HG03066 (cell line): ENCODE results near the gene FHAD1.

Experiments
- ATAC-seq: cut with Tn5 transposase; IDR thresholded peaks from one replicate; pipeline ENCODE4 v1.9.1; 2021; ENCODE audit warnings: low read depth; ENCODE audit not compliant: unreplicated experiment

Gene FHAD1

GRCh38 chr1:15323989-15324868 lies 77.2 kb downstream of the FHAD1 start:
- ATAC-seq = no peak

- ATAC-seq = no peak
Measured at GRCh38 chr1:15324869-15325335, 77.9 kb downstream of the FHAD1 start.

- no peak for ATAC-seq
Measured at GRCh38 chr1:15325375-15326085, 78.5 kb downstream of the FHAD1 start.

- no peak for ATAC-seq
Measured at GRCh38 chr1:15326691-15327588, 79.9 kb downstream of the FHAD1 start.

- no peak for ATAC-seq
Measured at GRCh38 chr1:15328351-15329103, 81.5 kb downstream of the FHAD1 start.

GRCh38 chr1:15329104-15329820 lies 82.2 kb downstream of the FHAD1 start:
- ATAC-seq = no peak

GRCh38 chr1:15330028-15330427 lies 83.0 kb downstream of the FHAD1 start:
- no peak for ATAC-seq

GRCh38 chr1:15331180-15331579 lies 84.2 kb downstream of the FHAD1 start:
- no peak for ATAC-seq

GRCh38 chr1:15331734-15332133 lies 84.7 kb downstream of the FHAD1 start:
- no peak for ATAC-seq

GRCh38 chr1:15332525-15332924 lies 85.5 kb downstream of the FHAD1 start:
- no peak for ATAC-seq

GRCh38 chr1:15332952-15333715 lies 86.1 kb downstream of the FHAD1 start:
- no peak for ATAC-seq

GRCh38 chr1:15334995-15335394 lies 88.0 kb downstream of the FHAD1 start:
- no peak for ATAC-seq

- no peak for ATAC-seq
Measured at GRCh38 chr1:15336866-15337265, 89.8 kb downstream of the FHAD1 start.

- ATAC-seq = no peak
Measured at GRCh38 chr1:15337656-15338402, 90.8 kb downstream of the FHAD1 start.

GRCh38 chr1:15339570-15339969 lies 92.5 kb downstream of the FHAD1 start:
- ATAC-seq = no peak

- no peak for ATAC-seq
Measured at GRCh38 chr1:15341228-15341627, 94.2 kb downstream of the FHAD1 start.

- ATAC-seq = no peak
Measured at GRCh38 chr1:15341634-15342407, 94.8 kb downstream of the FHAD1 start.
